GM12892 (cell line): Measurements from ENCODE around the gene CCL3.
A peak's percentile ranks its signal among the peaks of the same experiment; 100 is the strongest.

Experiments used
- DNase-seq: peaks from one replicate; pipeline ENCODE4 v3.0.0; 2011; ENCODE audit not compliant: insufficient read length
- FAIRE-seq: peaks from 2 replicates; lab custom pipeline; 2011; peaks lifted over from hg19 to GRCh38; lab: Jason Lieb, UNC
- POLR2A ChIP-seq: IDR thresholded peaks from 2 replicates; pipeline ENCODE4 v1.6.1; 2011; ENCODE audit warnings: low read depth, low read length, control low read depth
- POLR2AphosphoS5 ChIP-seq: IDR thresholded peaks from 2 replicates; pipeline ENCODE4 v1.6.1; 2011; ENCODE audit warnings: low read depth, low read length, control low read depth
- TAF1 ChIP-seq: IDR thresholded peaks from 2 replicates; pipeline ENCODE4 v1.6.1; 2011; ENCODE audit warnings: low read depth, mild to moderate bottlenecking, control low read depth, low read length, borderline replicate concordance

Gene CCL3

GRCh38 chr17:36072431-36073121 lies 17.4 kb downstream of the CCL3 start:
- TF ChIP-seq POLR2A (no peak), POLR2AphosphoS5 (no peak), TAF1 (no peak)
- DNase-seq (peak; percentile 41), FAIRE-seq (no peak)

- TF ChIP-seq POLR2AphosphoS5 = no peak
- TF ChIP-seq POLR2A = no peak
- TF ChIP-seq TAF1 = no peak
- FAIRE-seq (no peak), DNase-seq (no peak)
Observed at GRCh38 chr17:36071751-36072150, 18.2 kb downstream of the CCL3 start.

DNA sequence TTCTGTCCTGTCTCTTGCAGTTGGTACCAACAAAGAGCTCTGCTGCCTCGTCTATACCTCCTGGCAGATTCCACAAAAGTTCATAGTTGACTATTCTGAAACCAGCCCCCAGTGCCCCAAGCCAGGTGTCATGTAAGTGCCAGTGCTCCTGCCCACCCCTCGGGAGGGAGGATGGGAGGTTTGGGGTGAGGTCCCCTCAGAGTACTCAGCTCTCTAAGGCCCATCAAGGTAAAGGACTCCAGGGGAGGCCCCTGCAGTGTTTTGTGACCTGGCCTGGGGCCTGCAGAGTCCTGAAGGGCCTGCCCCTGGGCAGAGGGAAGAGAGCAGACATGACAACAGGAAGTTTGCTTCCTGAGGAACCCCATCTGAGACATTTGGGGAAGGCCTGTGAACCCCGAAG lies 19.5 kb downstream of the CCL3 start:
- no peak for FAIRE-seq
- no peak for DNase-seq
- TF ChIP-seq POLR2AphosphoS5 = no peak
- no peak for TF ChIP-seq POLR2A
- no peak for TF ChIP-seq TAF1

- FAIRE-seq (no peak), DNase-seq (no peak)
- no peak for TF ChIP-seq TAF1
- TF ChIP-seq POLR2A = no peak
- no peak for TF ChIP-seq POLR2AphosphoS5
Observed at GRCh38 chr17:36069136-36069535, 20.8 kb downstream of the CCL3 start.

- DNase-seq (no peak), FAIRE-seq (no peak)
- no peak for TF ChIP-seq TAF1
- no peak for TF ChIP-seq POLR2A
- no peak for TF ChIP-seq POLR2AphosphoS5
Observed at GRCh38 chr17:36068524-36068923, 21.4 kb downstream of the CCL3 start.

- FAIRE-seq = no peak
- TF ChIP-seq TAF1 (no peak), POLR2A (no peak), POLR2AphosphoS5 (no peak)
- no peak for DNase-seq
Observed at GRCh38 chr17:36066365-36066985, 23.5 kb downstream of the CCL3 start.

GRCh38 chr17:36063786-36064541 lies 26.0 kb downstream of the CCL3 start, which contains the start of gene CCL18:
TSS of gene CCL18 (plus strand) at chr17:36064272. CDS start at chr17:36064343, 71 bp downstream.
- FAIRE-seq (no peak), DNase-seq (no peak)
- no peak for TF ChIP-seq TAF1
- no peak for TF ChIP-seq POLR2A
- TF ChIP-seq POLR2AphosphoS5 = no peak

GRCh38 chr17:36060816-36061215 lies 29.1 kb downstream of the CCL3 start:
- TF ChIP-seq POLR2A (no peak), POLR2AphosphoS5 (no peak), TAF1 (no peak)
- FAIRE-seq (no peak), DNase-seq (no peak)

- no peak for TF ChIP-seq POLR2A
- no peak for DNase-seq
- FAIRE-seq = no peak
Observed at GRCh38 chr17:36059406-36059805, 30.5 kb downstream of the CCL3 start.

DNA sequence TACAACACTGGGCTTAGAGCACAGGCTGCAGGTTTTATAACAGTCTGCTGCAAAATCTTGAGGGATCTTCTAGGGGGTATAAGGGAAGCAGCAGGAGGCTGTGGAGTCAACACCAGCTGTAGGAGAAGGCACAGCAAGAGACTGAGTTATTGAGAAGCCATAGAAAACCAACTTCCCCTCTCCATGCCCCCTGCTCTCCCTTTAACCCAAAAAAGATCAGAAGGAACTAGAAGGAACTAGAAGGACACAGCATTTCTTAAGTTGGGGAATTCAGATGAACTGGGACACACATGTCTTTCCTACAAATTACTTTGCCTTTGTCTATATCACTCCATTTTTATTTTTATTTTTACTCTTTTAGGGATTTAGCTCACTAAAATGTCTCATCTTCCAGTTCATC lies 32.0 kb downstream of the CCL3 start:
- no peak for DNase-seq
- TF ChIP-seq TAF1 (no peak), POLR2AphosphoS5 (no peak), POLR2A (no peak)
- no peak for FAIRE-seq

DNA sequence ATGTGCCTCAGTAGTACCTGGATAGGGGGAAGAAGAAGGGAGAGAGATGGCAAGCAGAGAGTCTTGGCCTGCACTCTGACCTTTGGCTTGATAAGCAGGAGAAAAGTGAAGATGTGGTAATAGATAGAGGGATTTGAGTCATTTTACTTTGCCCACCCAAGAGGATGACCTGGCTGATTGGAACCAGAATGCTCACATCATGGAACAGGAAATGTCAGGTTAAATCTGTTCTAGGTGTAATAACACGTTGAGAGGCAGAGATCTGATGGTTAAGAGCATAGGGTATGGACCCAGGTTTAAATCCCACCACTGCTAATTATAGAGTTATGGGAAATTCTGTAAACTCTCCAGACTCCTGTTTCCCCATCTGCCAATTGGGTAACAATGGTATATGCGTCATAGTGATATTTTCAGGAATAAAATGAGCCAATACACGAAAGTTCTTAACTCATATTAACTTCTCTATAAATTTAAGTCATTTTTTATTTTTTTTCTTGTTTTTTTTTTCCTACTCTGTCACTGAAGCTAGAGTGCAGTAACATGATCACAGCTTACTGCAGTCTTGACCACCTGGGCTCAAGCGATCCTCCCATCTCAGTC lies 33.9 kb downstream of the CCL3 start:
- DNase-seq (no peak), FAIRE-seq (no peak)
- TF ChIP-seq TAF1 (no peak), POLR2A (no peak), POLR2AphosphoS5 (no peak)
